Neutrophil (primary cell): ENCODE results near the gene DCDC2C.

ENCODE experiments used
- H3K27ac ChIP-seq: fragments of 200-600 bp; sonication (generic); 2 replicates; pipeline ENCODE4 v1.5.1; 2016; ENCODE audit warnings: mild to moderate bottlenecking, moderate library complexity
- H3K27me3 ChIP-seq: fragments of 200-600 bp; sonication (generic); 2 replicates; pipeline ENCODE4 v1.6.0; 2016; ENCODE audit warnings: mild to moderate bottlenecking
- H3K36me3 ChIP-seq: fragments of 200-600 bp; sonication (generic); 2 replicates; pipeline ENCODE4 v1.5.1; 2017
- H3K4me1 ChIP-seq, 2 experiments: fragments of 200-600 bp in 1 of 2; sonication (generic) in 1 of 2; 1 replicate in 1 of 2; 2 replicates in 1 of 2; pipeline versions ENCODE4 v1.5.1 to v1.6.1; 2013 to 2016; ENCODE audit warnings: low read depth in 1 of 2, low read length in 1 of 2, mild to moderate bottlenecking in 1 of 2, moderate library complexity in 1 of 2; ENCODE audit not compliant: control insufficient read depth in 1 of 2, insufficient read depth in 1 of 2
- H3K4me3 ChIP-seq, 2 experiments: fragments of 200-600 bp in 1 of 2; sonication (generic) in 1 of 2; 1 replicate in 1 of 2; 2 replicates in 1 of 2; pipeline ENCODE4 v1.5.1; 2013 to 2016; ENCODE audit warnings: low read depth in 1 of 2, low read length in 1 of 2, mild to moderate bottlenecking in 1 of 2, moderate library complexity in 1 of 2
- H3K9me3 ChIP-seq: fragments of 200-600 bp; sonication (generic); 2 replicates; pipeline ENCODE4 v1.5.1; 2016
- TF ChIP-seq, protein P1 (sequence below): fragments of 200-600 bp; sonication (generic); IDR thresholded peaks from 2 replicates; pipeline ENCODE4 v1.5.1; 2016; ENCODE audit warnings: antibody characterized with exemption

DCDC2C gene

DNA sequence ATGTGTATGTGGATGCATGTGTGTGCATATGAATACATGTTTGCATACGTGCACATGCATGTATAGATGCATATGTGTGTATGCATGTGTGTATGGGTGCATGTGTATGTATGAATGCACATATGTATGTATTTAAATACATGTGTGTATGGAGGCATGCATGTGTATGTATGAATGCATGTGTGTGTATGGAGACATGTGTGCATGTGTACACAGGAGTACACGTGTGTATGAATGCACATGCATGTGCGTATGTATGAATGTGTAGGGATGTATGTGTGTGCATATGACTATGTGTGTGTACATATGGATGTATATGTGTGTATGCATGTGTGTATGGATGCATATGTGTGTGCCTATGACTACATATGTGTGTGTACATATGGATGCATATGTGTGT lies 51.9 kb downstream of the DCDC2C start:
- TF ChIP-seq, protein P1, sequence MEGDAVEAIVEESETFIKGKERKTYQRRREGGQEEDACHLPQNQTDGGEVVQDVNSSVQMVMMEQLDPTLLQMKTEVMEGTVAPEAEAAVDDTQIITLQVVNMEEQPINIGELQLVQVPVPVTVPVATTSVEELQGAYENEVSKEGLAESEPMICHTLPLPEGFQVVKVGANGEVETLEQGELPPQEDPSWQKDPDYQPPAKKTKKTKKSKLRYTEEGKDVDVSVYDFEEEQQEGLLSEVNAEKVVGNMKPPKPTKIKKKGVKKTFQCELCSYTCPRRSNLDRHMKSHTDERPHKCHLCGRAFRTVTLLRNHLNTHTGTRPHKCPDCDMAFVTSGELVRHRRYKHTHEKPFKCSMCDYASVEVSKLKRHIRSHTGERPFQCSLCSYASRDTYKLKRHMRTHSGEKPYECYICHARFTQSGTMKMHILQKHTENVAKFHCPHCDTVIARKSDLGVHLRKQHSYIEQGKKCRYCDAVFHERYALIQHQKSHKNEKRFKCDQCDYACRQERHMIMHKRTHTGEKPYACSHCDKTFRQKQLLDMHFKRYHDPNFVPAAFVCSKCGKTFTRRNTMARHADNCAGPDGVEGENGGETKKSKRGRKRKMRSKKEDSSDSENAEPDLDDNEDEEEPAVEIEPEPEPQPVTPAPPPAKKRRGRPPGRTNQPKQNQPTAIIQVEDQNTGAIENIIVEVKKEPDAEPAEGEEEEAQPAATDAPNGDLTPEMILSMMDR, result no peak
- H3K4me1 ChIP-seq, result peaks cover 11 to 13% of the 10 kb centered on the region in 2 experiments
- H3K27ac ChIP-seq, result no peak overlapping the region

DNA sequence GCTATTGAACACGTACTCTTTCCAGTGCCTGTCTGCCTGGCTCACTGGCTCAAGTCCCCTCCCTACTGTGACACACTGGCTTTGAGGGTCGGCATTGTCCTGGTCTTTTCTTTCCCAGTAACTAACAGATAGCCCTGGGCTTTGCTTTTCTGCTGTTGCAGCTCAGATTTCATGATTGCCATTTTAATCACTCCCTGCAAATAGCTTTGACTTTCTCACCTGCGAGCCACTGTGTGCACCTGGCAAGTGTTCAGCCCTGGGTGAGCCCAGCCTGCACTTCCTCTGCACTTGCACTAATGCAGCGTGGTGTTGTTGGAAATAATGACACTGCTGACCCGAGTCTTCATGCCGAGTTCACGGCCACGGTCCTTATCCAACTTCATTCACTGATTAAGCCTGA lies 52.9 kb downstream of the DCDC2C start:
- H3K4me3 ChIP-seq, result no peak overlapping the region
- H3K27ac ChIP-seq, result no peak overlapping the region
- TF ChIP-seq, protein P1, result no peak
- peaks cover 3% of the 10 kb centered on the region for H3K27me3 ChIP-seq
- H3K36me3 ChIP-seq, result no peaks in the 10 kb centered on the region
- H3K9me3 ChIP-seq, result no peaks in the 10 kb centered on the region
- peaks cover 7 to 8% of the 10 kb centered on the region in 2 experiments for H3K4me1 ChIP-seq

More for the DNA sequence above, 51.9 kb downstream of the DCDC2C start:
- Histone ChIP-seq H3K9me3 (no peaks in the 10 kb centered on the region), H3K4me3 (no peak overlapping the region), H3K27me3 (peaks cover 3% of the 10 kb centered on the region), H3K36me3 (no peaks in the 10 kb centered on the region)

DNA sequence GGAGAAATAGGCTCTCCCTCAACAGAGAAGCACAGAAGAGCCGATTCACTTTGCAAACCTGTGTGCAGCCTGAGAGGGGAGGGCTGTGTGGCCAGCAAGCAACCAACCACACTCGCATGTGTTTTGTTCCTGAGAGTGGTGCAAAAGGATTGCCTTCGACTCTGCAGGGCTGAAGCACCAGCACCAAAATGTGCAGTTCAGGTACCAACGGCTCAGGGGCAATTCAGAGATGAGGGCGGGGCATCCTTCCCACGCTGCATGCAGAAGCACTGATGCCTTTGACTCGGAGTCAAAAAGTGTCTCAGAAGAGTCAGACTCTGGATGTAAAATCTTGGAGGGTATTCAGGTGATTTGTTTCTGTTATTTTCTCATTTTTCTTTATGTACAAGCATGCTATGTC lies 55.5 kb downstream of the DCDC2C start:
- TF ChIP-seq, protein P1, result no peak
- Histone ChIP-seq H3K27me3 (peaks cover 3% of the 10 kb centered on the region), H3K4me1 (no peaks in the 10 kb centered on the region), H3K9me3 (no peaks in the 10 kb centered on the region), H3K36me3 (no peaks in the 10 kb centered on the region), H3K4me3 (no peak overlapping the region), H3K27ac (no peak overlapping the region)

DNA sequence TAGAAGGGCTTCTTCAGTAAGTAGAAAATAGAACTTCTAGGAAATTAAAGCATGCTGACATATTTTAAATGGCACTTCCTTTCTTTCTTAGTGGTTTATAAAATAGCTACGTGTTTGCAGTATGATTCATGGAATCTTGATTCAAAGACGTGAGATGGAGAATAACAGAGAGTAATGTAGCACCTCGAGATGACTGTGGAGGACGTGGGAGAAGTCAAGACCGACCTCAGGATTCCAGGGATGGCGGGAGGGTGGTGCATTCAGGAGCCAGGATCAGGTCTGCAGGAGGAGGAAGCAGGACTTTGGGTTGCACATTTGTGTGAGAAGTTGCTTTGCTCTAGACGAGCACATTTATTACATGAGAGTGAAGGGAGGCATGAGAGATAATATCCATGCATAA lies 56.0 kb downstream of the DCDC2C start:
- Histone ChIP-seq H3K4me1 (no peaks in the 10 kb centered on the region), H3K27me3 (peaks cover 3% of the 10 kb centered on the region), H3K4me3 (no peak overlapping the region), H3K9me3 (no peaks in the 10 kb centered on the region), H3K27ac (no peak overlapping the region), H3K36me3 (no peaks in the 10 kb centered on the region)
- TF ChIP-seq, protein P1, result no peak

DNA sequence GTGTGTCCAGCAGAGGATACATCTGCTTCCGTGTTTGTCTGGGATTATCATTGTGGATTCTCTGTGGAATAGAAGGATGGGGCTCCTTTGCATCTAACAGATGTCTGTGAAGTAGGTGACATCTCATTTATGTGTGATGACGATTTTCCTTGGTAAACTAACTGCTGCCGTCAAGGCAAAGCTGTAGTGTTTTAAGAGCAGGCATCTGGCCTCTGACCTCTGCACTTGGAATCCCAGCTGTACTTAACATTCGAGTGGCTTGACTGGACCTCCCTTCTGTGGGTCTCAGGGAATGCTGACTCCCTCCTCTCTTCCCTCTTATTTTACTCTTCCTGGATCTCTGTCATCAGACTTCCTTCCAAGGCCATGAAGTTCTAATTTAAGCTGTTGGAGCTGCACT lies 56.4 kb downstream of the DCDC2C start:
- Histone ChIP-seq H3K9me3 (no peaks in the 10 kb centered on the region), H3K4me3 (no peak overlapping the region), H3K36me3 (no peaks in the 10 kb centered on the region), H3K4me1 (no peaks in the 10 kb centered on the region), H3K27me3 (peaks cover 3% of the 10 kb centered on the region), H3K27ac (no peak overlapping the region)
- TF ChIP-seq, protein P1, result no peak

DNA sequence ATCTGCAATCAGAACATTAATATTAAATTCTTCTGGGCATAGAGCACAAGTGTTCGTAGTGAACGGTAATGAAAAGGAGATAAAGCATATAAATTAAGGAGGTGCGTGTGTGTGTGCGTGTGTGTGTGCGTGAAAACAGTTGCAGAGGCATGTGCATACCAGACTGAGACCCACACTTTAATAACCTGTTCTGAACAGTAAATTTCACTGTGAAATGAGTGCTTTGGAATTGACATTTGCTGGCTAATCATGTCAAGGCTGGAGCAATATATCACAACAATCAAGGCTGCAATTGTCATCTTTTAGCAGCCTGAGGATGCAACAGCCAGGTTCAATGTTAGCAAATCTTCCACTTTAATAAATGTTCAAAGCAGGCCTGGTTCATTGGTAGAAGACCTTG lies 57.9 kb downstream of the DCDC2C start:
- Histone ChIP-seq H3K36me3 (no peaks in the 10 kb centered on the region), H3K4me1 (no peaks in the 10 kb centered on the region), H3K27ac (no peak overlapping the region), H3K4me3 (no peak overlapping the region), H3K9me3 (no peaks in the 10 kb centered on the region), H3K27me3 (peaks cover 3% of the 10 kb centered on the region)
- TF ChIP-seq, protein P1, result no peak
